ENCODE data around the gene CCT2. TPM values are rescaled to one million over a fixed set of nuclear protein-coding genes. Genes with fewer than 3 reads are reported as not detected.

The CCT2 gene
- total and polyA plus RNA-seq, 9 of the 15 experiments (the other 6 are each of a cell fraction or from before 2014, with no cell fraction given), result 341 to 738 (median 490) TPM

DNA sequence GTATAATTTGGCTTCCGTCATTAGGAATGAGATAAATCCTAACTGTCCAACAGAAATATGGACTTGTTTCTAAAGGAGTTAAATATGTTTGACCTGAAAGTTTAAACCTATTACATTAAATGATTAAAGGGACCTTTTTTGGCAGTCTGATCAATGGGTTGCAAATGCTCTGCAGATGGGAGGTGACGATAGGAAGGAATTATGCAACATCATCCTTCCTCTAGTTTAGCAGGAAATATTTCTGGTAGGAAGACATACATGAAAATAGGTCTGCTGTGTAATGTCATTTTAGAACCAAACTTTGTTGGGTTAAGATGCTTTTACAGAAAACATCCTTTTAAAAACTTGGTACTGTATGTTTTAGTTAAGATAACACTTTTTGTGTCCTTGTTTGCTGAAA lies 22.9 kb downstream of the CCT2 start (continued):
- no peak for TF ChIP-seq ZNF75A (CRISPR knock-in tag; IDR thresholded peaks at IDR 0.05)
- no peak for TF ChIP-seq HMG20B (CRISPR knock-in tag; IDR thresholded peaks at IDR 0.05)
- no peak for TF ChIP-seq GTF2A2 (tag; IDR thresholded peaks at IDR 0.05)
- 0 out of 2 replicates have a peak, but pooled peaks have one; percentile 24 for TF ChIP-seq CBFA2T2 (conservative IDR thresholded peaks at IDR 0.05)
- peak; percentile 57 for TF ChIP-seq MEIS2 (IDR thresholded peaks at IDR 0.05; ENCODE audit: partially characterized antibody)
- peak; percentile 63 to 75; a peak in 3 of 4 replicates for TF ChIP-seq TRIM24 (IDR thresholded peaks at IDR 0.05)
- TF ChIP-seq, protein P1, sequence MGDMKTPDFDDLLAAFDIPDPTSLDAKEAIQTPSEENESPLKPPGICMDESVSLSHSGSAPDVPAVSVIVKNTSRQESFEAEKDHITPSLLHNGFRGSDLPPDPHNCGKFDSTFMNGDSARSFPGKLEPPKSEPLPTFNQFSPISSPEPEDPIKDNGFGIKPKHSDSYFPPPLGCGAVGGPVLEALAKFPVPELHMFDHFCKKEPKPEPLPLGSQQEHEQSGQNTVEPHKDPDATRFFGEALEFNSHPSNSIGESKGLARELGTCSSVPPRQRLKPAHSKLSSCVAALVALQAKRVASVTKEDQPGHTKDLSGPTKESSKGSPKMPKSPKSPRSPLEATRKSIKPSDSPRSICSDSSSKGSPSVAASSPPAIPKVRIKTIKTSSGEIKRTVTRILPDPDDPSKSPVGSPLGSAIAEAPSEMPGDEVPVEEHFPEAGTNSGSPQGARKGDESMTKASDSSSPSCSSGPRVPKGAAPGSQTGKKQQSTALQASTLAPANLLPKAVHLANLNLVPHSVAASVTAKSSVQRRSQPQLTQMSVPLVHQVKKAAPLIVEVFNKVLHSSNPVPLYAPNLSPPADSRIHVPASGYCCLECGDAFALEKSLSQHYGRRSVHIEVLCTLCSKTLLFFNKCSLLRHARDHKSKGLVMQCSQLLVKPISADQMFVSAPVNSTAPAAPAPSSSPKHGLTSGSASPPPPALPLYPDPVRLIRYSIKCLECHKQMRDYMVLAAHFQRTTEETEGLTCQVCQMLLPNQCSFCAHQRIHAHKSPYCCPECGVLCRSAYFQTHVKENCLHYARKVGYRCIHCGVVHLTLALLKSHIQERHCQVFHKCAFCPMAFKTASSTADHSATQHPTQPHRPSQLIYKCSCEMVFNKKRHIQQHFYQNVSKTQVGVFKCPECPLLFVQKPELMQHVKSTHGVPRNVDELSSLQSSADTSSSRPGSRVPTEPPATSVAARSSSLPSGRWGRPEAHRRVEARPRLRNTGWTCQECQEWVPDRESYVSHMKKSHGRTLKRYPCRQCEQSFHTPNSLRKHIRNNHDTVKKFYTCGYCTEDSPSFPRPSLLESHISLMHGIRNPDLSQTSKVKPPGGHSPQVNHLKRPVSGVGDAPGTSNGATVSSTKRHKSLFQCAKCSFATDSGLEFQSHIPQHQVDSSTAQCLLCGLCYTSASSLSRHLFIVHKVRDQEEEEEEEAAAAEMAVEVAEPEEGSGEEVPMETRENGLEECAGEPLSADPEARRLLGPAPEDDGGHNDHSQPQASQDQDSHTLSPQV (IDR thresholded peaks at IDR 0.05), result peak; percentile 55; the same call in 1 of the 2 replicates
- TF ChIP-seq POU5F1 (IDR thresholded peaks at IDR 0.05; ENCODE audit: borderline replicate concordance, low read depth, low read length, partially characterized antibody), result no peak
- TF ChIP-seq C11orf30 (IDR thresholded peaks at IDR 0.05; ENCODE audit: low read depth), result peak; percentile 73
- no peak for TF ChIP-seq SMAD2 (IDR thresholded peaks at IDR 0.05; ENCODE audit: low read depth, low read length)
- TF ChIP-seq, protein P2, sequence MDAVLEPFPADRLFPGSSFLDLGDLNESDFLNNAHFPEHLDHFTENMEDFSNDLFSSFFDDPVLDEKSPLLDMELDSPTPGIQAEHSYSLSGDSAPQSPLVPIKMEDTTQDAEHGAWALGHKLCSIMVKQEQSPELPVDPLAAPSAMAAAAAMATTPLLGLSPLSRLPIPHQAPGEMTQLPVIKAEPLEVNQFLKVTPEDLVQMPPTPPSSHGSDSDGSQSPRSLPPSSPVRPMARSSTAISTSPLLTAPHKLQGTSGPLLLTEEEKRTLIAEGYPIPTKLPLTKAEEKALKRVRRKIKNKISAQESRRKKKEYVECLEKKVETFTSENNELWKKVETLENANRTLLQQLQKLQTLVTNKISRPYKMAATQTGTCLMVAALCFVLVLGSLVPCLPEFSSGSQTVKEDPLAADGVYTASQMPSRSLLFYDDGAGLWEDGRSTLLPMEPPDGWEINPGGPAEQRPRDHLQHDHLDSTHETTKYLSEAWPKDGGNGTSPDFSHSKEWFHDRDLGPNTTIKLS (IDR thresholded peaks at IDR 0.05; ENCODE audit: borderline replicate concordance, low read depth), result peak; percentile 34; the same call in 1 of the 2 replicates
- TF ChIP-seq KLF1 (tag; IDR thresholded peaks at IDR 0.05), result no peak
- TF ChIP-seq CBFA2T3 (IDR thresholded peaks at IDR 0.05), result peak; percentile 60
- TF ChIP-seq TEAD4 (IDR thresholded peaks at IDR 0.05; ENCODE audit: low read length), result peak; percentile 37
- no peak for TF ChIP-seq TEAD4 (CRISPR knock-in tag; IDR thresholded peaks at IDR 0.05; ENCODE audit: borderline replicate concordance)
- TF ChIP-seq, protein P3, sequence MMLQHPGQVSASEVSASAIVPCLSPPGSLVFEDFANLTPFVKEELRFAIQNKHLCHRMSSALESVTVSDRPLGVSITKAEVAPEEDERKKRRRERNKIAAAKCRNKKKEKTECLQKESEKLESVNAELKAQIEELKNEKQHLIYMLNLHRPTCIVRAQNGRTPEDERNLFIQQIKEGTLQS (IDR thresholded peaks at IDR 0.05), result peak; percentile 65
- TF ChIP-seq, protein P3 (CRISPR knock-in tag; conservative IDR thresholded peaks at IDR 0.05), result no peak
- TF ChIP-seq, protein P4, sequence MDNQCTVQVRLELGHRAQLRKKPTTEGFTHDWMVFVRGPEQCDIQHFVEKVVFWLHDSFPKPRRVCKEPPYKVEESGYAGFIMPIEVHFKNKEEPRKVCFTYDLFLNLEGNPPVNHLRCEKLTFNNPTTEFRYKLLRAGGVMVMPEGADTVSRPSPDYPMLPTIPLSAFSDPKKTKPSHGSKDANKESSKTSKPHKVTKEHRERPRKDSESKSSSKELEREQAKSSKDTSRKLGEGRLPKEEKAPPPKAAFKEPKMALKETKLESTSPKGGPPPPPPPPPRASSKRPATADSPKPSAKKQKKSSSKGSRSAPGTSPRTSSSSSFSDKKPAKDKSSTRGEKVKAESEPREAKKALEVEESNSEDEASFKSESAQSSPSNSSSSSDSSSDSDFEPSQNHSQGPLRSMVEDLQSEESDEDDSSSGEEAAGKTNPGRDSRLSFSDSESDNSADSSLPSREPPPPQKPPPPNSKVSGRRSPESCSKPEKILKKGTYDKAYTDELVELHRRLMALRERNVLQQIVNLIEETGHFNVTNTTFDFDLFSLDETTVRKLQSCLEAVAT (IDR thresholded peaks at IDR 0.05), result no peak
- peak; percentile 91 for TF ChIP-seq ZFP36 (IDR thresholded peaks at IDR 0.05; ENCODE audit: low read depth, low read length, partially characterized antibody)
- TF ChIP-seq, protein P5, sequence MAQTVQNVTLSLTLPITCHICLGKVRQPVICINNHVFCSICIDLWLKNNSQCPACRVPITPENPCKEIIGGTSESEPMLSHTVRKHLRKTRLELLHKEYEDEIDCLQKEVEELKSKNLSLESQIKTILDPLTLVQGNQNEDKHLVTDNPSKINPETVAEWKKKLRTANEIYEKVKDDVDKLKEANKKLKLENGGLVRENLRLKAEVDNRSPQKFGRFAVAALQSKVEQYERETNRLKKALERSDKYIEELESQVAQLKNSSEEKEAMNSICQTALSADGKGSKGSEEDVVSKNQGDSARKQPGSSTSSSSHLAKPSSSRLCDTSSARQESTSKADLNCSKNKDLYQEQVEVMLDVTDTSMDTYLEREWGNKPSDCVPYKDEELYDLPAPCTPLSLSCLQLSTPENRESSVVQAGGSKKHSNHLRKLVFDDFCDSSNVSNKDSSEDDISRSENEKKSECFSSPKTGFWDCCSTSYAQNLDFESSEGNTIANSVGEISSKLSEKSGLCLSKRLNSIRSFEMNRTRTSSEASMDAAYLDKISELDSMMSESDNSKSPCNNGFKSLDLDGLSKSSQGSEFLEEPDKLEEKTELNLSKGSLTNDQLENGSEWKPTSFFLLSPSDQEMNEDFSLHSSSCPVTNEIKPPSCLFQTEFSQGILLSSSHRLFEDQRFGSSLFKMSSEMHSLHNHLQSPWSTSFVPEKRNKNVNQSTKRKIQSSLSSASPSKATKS (CRISPR knock-in tag; IDR thresholded peaks at IDR 0.05), result no peak
